GM12873 (cell line): Measurements from ENCODE around the gene LINGO4.

Source experiments
- CTCF ChIP-seq: IDR thresholded peaks from 2 replicates; pipeline ENCODE4 v1.5.1; 2012; ENCODE audit warnings: low read depth, mild to moderate bottlenecking, moderate library complexity, low read length, control low read depth; ENCODE audit not compliant: insufficient read depth; ENCODE audit errors: missing control alignments

Gene LINGO4

GRCh38 chr1:151817353-151817730, 12.1 kb upstream of the LINGO4 start:
- no peak for TF ChIP-seq CTCF

- TF ChIP-seq CTCF, result no peak
Measured at GRCh38 chr1:151816548-151817352, 11.5 kb upstream of the LINGO4 start.

- TF ChIP-seq CTCF, result no peak
Measured at GRCh38 chr1:151815716-151816327, 10.6 kb upstream of the LINGO4 start.

GRCh38 chr1:151814971-151815545, 9.8 kb upstream of the LINGO4 start:
- TF ChIP-seq CTCF, result no peak

- TF ChIP-seq CTCF, result no peak
Measured at GRCh38 chr1:151814426-151814825, 9.2 kb upstream of the LINGO4 start.

GRCh38 chr1:151813271-151813977, 8.2 kb upstream of the LINGO4 start:
- no peak for TF ChIP-seq CTCF

- TF ChIP-seq CTCF, result no peak
Measured at GRCh38 chr1:151811181-151811580, 6.0 kb upstream of the LINGO4 start.
